Epithelial cell of esophagus (primary cell): ENCODE results near the gene TRPM3.
A peak's percentile ranks its signal among the peaks of the same experiment; 100 is the strongest.

ENCODE experiments used
- DNase-seq: peaks from one replicate; pipeline ENCODE4 v3.0.0; 2010; ENCODE audit warnings: low read depth
- H3K4me3 ChIP-seq: 2 replicates; pipeline ENCODE4 v1.5.1; 2011; ENCODE audit warnings: mild to moderate bottlenecking, low read length, control low read depth
- CTCF ChIP-seq: IDR thresholded peaks from 2 replicates; pipeline ENCODE4 v1.5.1; 2011; ENCODE audit warnings: low read depth, mild to moderate bottlenecking, low read length, control low read depth, inconsistent platforms; ENCODE audit not compliant: insufficient read depth; ENCODE audit errors: missing control alignments

TRPM3 gene

GRCh38 chr9:70488098-70488792 is 633.2 kb downstream of the TRPM3 start:
- no peak for TF ChIP-seq CTCF

GRCh38 chr9:70486127-70486526 is 635.3 kb downstream of the TRPM3 start:
- no peak overlapping the region for H3K4me3 ChIP-seq
- DNase-seq, result no peak

More at GRCh38 chr9:70488098-70488792, 633.2 kb downstream of the TRPM3 start:
- no peak overlapping the region for H3K4me3 ChIP-seq
- no peak for DNase-seq

GRCh38 chr9:70485273-70485858 is 636.1 kb downstream of the TRPM3 start:
- no peak for TF ChIP-seq CTCF
- no peak for DNase-seq
- H3K4me3 ChIP-seq, result no peak overlapping the region

More at GRCh38 chr9:70486127-70486526, 635.3 kb downstream of the TRPM3 start:
- no peak for TF ChIP-seq CTCF

- DNase-seq, result peak; percentile 85
- peak; percentile 54 for TF ChIP-seq CTCF
Measured at GRCh38 chr9:70484232-70485130, 636.9 kb downstream of the TRPM3 start.

GRCh38 chr9:70481471-70481870 is 640.0 kb downstream of the TRPM3 start:
- no peak overlapping the region for H3K4me3 ChIP-seq
- TF ChIP-seq CTCF, result no peak
- no peak for DNase-seq

More at GRCh38 chr9:70484232-70485130, 636.9 kb downstream of the TRPM3 start:
- no peak overlapping the region for H3K4me3 ChIP-seq

- no peak overlapping the region for H3K4me3 ChIP-seq
- DNase-seq, result peak; percentile 77
- TF ChIP-seq CTCF, result no peak
Measured at GRCh38 chr9:70480405-70480980, 640.9 kb downstream of the TRPM3 start.
